ENCODE results near the gene TOGARAM2.

Gene TOGARAM2

DNA sequence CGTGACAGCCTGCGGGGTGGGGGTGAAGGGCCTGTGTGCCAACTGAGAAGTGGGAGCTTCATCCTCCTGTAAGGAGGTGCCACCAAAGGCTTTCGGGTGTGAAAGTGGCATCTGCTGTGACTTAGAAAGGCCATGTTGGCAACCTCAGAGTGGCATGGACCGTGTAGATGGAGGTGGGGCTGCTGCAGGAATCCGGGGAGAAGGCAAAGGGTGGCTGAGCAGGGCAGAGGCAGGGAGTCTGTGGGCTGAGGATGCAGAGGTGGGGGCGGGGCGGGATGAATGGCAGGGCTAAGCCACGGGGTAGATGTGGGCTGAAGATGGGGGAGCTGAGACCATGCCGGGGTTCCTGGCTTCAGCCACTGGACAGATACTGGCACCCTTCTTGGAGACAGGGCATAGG lies 28.2 kb downstream of the TOGARAM2 start:
- no peaks in the 10 kb centered on the region for H3K36me3 ChIP-seq
- no peak overlapping the region for H3K27ac ChIP-seq
- H3K4me1 ChIP-seq (ENCODE audit: control insufficient read depth in 1 of 2, insufficient read depth in 1 of 2, low read depth in 1 of 2, low read length in 1 of 2) = peaks cover 36 to 37% of the 10 kb centered on the region in 2 experiments
- no peaks in the 10 kb centered on the region for H3K9me3 ChIP-seq
- no peak overlapping the region for H3K4me3 ChIP-seq (ENCODE audit: low read depth in 1 of 2, low read length in 1 of 2)
- no peaks in the 10 kb centered on the region for H3K27me3 ChIP-seq
- TF ChIP-seq, protein P1, sequence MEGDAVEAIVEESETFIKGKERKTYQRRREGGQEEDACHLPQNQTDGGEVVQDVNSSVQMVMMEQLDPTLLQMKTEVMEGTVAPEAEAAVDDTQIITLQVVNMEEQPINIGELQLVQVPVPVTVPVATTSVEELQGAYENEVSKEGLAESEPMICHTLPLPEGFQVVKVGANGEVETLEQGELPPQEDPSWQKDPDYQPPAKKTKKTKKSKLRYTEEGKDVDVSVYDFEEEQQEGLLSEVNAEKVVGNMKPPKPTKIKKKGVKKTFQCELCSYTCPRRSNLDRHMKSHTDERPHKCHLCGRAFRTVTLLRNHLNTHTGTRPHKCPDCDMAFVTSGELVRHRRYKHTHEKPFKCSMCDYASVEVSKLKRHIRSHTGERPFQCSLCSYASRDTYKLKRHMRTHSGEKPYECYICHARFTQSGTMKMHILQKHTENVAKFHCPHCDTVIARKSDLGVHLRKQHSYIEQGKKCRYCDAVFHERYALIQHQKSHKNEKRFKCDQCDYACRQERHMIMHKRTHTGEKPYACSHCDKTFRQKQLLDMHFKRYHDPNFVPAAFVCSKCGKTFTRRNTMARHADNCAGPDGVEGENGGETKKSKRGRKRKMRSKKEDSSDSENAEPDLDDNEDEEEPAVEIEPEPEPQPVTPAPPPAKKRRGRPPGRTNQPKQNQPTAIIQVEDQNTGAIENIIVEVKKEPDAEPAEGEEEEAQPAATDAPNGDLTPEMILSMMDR (IDR thresholded peaks at IDR 0.05) = no peak

GRCh38 chr2:29009711-29010677 lies 28.9 kb downstream of the TOGARAM2 start:
- TF ChIP-seq, protein P1 (IDR thresholded peaks at IDR 0.05) = no peak
- Histone ChIP-seq H3K36me3 (no peaks in the 10 kb centered on the region), H3K27ac (no peak overlapping the region), H3K9me3 (no peaks in the 10 kb centered on the region), H3K4me3 (ENCODE audit: low read depth in 1 of 2, low read length in 1 of 2) (no peak overlapping the region), H3K4me1 (ENCODE audit: control insufficient read depth in 1 of 2, insufficient read depth in 1 of 2, low read depth in 1 of 2, low read length in 1 of 2) (peaks cover 43 to 45% of the 10 kb centered on the region in 2 experiments), H3K27me3 (no peaks in the 10 kb centered on the region)

DNA sequence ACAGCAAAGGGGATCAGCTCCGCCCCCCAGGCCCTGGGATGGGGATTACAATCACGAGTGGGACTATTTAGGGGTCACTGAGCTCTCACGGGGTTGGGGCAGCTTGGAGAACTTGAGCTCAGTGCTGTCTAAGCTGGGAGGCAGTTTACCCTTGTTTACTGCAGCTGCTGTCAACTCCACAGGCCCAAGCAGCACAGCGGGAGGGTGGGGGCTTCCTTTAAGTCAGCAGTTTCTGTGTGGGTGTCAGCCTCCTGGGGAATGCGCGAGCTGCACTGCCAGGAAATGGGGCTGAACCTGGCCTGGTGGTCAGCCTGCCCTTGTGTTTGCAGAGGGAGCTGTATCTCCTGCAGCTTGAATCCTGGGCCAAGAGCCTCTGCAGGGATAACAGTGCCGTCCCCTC lies 29.8 kb downstream of the TOGARAM2 start:
- Histone ChIP-seq H3K27me3 (no peaks in the 10 kb centered on the region), H3K9me3 (no peaks in the 10 kb centered on the region), H3K36me3 (no peaks in the 10 kb centered on the region), H3K4me1 (ENCODE audit: control insufficient read depth in 1 of 2, insufficient read depth in 1 of 2, low read depth in 1 of 2, low read length in 1 of 2) (peaks cover 53 to 54% of the 10 kb centered on the region in 2 experiments), H3K4me3 (ENCODE audit: low read depth in 1 of 2, low read length in 1 of 2) (no peak overlapping the region), H3K27ac (no peak overlapping the region)
- TF ChIP-seq, protein P1 (IDR thresholded peaks at IDR 0.05) = no peak

- Histone ChIP-seq H3K4me1 (ENCODE audit: control insufficient read depth in 1 of 2, insufficient read depth in 1 of 2, low read depth in 1 of 2, low read length in 1 of 2) (peaks cover 59% of the 10 kb centered on the region in 2 experiments), H3K27ac (no peak overlapping the region)
Observed at GRCh38 chr2:29011418-29012060, 30.4 kb downstream of the TOGARAM2 start.

DNA sequence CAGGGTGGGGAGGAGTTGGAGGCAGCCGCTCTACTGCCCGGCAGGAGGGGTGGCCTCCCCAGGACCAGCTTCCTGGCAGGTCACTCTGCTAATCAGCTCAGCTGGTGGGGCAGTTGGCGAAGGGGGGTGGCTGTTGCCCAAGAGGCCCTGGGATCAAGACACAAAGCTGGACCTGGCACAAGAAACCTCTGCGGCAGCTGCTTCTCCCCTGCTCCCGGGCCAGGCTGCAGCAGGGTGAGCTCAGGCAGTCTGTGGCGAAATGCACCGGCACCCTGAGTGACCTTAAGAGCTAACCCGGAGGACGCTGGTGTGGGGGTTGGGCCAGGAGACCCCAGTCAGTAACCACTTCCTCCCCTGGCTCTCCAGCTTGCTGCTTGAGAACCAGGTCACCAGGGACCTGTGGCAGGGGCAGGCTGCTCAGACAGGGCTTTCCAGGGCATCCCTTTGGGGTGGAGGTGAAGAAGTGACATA lies 31.1 kb downstream of the TOGARAM2 start:
- Histone ChIP-seq H3K27me3 (no peaks in the 10 kb centered on the region), H3K27ac (no peak overlapping the region), H3K4me1 (ENCODE audit: control insufficient read depth in 1 of 2, insufficient read depth in 1 of 2, low read depth in 1 of 2, low read length in 1 of 2) (peaks cover 64 to 66% of the 10 kb centered on the region in 2 experiments), H3K4me3 (ENCODE audit: low read depth in 1 of 2, low read length in 1 of 2) (peak overlapping the region in 1 of 2 experiments; percentile 7), H3K36me3 (no peaks in the 10 kb centered on the region), H3K9me3 (no peaks in the 10 kb centered on the region)
- TF ChIP-seq, protein P1 (IDR thresholded peaks at IDR 0.05) = no peak

More at GRCh38 chr2:29011418-29012060, 30.4 kb downstream of the TOGARAM2 start:
- peak overlapping the region in 1 of 2 experiments; percentile 7 for H3K4me3 ChIP-seq (ENCODE audit: low read depth in 1 of 2, low read length in 1 of 2)
- TF ChIP-seq, protein P1 (IDR thresholded peaks at IDR 0.05) = no peak
- H3K9me3 ChIP-seq = no peaks in the 10 kb centered on the region
- H3K27me3 ChIP-seq = no peaks in the 10 kb centered on the region
- no peaks in the 10 kb centered on the region for H3K36me3 ChIP-seq
